Cerebellar cortex (tissue), 1 donor: ENCODE results near the gene ICA1.

ENCODE experiments used
- DNase-seq: peaks from one replicate; pipeline ENCODE4 v3.0.0-alpha.2; 2015; ENCODE audit warnings: low spot score

Gene ICA1

DNA sequence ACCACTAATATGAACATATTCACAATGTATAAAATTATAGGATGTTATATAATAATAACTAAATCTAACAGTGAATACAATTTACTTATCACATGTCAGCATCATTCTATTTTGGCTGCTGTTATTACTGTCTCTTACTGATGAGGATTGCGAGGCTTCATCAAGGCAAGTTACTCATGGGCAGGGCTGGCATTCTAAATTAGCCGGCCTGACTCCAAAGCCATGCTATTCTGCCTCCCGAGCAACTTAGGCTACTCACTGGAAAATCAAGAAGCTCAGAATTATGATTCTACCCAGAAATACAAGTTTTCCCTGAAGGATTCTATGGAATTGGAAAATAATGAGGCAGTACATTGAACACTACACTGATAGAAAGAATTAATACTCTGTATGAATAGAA is 101.7 kb downstream of the ICA1 start:
- no peak for DNase-seq

DNA sequence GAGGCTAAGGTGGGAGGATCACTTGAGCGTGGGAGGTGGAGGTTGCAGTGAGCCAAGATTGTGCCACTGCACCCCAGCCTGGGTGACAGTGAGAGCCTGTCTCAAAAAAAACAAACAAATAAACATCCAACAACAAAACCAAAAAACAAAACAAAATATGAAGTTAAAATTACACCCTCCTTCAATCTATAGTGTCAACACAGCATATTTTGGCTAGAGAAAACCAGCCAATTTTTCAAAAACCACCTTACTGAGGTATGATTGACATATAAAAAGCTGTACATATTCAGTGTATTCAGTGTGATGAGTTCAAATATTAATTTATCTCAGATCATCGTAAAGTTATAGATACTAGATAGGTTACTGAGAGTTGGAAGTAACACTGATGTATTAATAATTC is 102.4 kb downstream of the ICA1 start:
- no peak for DNase-seq

DNA sequence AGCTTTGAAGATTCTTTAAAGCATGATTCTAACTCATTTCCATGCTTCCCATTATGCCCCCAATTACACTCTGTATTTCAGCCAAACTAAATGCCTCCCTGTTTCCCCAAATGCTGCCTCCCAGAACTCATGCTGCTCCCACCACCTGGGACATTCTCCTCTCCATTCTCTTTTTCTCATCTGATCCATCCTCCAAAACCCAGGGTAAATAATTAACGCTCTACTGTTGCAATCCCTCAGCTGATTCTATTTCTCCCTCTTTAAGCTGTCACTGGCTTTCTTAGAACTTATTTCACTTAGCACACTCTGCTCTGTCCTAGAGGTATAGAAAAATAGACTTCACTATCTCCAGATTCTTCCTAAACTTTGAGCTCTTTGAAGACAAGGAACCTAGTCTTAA is 104.7 kb downstream of the ICA1 start:
- DNase-seq = no peak

DNA sequence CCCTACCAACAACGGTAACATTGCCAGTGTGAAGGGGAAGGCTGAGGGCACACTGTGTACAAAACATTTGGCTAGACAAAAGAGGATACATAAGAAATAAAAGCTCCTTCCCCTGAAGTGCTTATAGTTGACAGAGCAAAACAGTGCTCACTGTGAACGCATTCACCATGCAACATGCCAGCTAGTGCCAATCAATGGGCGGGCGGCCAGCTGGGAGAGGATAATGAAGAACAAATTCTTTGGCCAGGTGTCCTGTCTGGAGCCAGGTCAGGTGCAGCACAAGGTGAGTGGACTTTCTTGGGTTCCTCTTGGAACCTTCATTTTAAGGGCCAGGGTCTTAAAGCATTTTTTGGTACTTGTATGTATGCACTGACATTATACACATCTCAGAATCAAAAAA is 106.1 kb downstream of the ICA1 start:
- peak; percentile 87 for DNase-seq

DNA sequence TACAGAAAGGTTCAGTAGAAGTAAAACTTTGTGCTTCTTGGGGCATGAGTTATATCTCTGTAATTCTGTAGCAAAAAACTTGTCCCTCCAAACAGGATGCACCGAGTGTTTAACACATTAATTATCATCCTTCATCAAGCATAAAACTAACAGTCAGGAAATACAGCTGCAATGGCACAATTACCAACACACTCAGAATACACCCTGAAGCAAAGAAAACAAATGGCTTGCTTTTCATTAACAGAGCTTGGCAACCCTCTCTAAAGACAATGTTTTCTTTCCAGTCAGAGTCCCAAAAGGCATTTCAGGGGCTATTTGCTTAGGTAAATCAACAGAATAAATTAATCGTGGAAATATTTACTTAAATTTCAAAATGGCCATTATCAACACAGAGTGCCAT is 107.7 kb downstream of the ICA1 start:
- no peak for DNase-seq

DNA sequence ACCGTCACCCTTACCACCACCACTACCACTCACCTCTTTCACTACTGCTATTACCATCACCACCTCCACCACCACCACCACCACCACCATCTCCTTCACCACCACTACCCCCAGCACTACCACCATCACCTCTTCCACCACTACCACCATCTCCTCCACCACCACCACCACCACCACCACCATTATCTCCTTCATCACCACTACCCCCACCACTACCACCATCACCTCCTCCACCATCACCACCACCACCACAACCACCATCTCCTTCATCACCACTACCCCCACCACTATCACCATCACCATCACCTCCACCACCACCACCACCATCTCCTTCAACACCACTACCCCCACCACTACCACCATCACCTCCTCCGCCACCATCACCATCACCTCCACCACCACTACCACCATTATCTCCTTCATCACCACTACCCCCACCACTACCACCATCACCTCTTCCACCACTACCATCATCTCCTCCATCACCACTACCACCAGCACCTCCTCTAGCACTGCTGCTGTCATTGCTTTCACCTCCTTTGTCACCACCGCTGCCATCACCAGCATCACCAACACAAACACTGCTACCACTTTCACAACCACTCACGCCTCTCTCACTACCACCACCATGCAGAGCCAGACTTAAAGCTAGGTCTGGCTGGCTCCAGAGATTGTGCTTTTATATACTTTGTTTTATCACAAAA is 109.3 kb downstream of the ICA1 start:
- no peak for DNase-seq

DNA sequence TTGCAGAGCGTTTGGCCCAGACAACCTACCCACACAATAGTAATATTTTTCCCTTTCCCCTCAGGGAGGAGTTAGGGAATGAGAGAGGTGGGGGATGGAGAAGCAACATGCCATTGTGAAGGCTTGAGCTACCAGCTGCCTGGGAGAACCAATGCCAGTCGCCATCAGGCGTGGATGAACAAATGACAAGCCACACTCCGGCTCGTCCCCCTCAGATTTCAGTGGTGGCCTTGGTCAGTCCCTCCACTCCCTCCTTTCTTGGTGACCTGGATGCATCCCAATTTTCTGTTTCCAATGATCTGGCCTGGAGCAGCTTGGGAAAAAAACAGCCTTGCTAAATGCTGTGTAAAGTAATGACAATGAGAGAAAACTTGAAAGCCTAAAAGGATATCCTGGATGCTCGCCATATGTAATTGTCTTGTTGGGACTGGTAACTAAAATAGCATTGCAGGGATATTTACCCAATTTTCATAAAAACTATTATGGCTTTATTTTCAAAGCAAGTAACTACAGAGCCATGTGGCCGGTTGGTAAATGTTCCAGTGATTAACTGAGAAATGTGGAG is 110.7 kb downstream of the ICA1 start:
- peak; percentile 67 for DNase-seq

DNA sequence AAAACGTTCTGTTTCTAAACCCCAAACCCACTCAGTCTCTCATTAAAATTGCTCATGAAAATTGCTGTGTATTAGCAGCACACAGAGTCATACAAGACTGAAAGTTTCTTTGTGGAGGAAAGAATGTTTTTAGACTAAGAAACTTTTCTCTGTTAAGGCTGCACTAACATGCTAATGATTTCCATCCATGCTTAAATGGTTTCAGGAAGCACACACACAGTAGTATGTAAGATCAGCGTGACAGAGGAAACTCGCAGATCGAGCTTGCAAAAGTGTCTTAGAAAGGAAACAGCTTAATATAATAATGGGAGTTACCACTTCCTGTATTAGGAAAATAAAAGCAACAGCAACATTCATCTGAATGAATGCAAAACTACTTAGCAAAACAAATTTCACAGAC is 112.7 kb downstream of the ICA1 start:
- no peak for DNase-seq

DNA sequence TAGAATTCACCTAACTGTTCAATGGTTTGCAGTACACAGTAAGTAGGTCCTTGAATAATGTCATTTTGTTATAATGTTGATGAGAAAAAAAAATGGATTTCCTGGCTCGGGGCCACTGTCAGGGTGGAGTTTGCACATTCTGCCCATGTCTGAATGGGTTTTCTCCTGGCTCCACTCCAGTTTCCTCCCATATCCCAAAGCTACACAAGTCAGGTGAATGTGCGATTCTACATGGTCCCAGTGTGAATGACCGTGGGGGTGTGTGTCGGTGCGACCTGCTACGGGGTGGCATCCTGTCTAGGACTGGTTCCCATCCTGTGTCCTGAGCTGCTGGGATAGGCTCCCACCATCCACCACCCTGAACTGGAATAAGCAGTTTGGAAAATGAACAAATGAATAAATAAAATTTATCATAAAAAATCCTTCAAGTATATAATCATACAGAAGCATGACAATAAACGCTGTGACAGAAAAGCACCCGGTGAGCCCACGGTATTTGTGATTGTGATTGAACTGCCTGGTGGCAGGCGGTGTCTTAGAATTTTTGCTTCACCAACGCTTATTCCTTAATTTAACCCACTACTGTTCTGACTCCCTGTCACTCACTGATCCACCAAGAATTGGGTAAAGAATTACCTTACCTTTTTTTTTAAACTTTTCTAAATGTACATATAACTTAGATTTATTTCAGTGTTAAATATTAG is 114.1 kb downstream of the ICA1 start:
- DNase-seq = peak; percentile 47

DNA sequence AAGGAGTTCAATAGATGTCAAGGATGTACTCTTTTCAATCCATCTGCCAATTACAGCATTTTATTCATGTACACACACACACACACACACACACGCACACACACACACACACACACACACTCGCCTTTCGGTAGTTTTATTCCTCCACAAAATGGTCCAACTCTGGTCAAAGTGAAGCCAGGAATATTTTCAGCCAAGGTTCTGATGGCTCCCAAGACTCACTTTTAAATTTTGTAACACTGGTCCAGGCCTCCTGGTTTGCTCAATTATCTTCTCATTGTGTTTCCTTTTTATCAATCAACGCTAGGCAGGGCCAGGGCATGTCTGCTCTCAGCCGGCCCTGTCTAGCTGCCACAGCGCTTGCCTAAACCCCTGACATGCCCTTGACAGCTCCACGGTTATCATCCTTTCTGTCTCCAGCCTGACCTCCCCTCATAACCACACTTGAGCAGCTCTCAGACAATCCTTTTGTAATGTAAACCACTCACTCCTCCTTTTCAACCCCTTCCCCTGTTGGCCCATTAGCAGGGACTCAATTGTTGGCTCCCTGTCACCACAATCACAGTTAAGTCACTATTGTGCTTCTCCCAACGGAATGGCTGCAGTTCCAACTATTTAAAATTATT is 115.1 kb downstream of the ICA1 start:
- DNase-seq = no peak

DNA sequence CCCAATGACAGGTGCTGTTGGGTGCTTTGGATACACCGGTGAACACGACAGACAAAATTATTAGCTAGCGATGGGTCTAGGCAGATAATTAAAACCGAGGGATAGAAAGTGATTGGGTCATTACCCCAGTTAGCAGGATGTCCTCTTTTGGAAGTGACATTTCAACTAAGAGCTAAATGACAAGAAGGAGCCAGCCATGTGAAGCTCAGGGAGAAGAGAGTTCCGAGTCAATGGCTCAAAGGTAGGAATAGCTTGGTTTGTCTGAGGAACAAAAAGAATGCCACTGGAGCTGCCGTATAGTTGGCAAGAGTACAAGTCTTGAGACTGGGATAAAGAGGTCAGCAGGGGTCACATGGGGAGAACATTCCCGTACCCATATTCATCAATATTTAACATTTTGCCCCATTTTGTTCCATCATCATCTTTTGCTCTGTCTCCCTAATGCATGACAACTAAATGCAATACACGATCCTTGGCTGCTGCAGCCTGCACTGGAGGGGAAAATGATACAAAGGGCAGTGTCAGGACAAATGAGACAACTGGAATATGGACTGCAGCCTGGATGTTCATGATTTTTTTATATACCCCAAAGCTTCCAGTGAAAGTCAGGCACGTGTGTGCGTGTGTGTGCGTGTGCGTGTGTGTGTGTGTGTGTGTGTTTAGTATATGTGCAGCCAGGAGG is 115.7 kb downstream of the ICA1 start:
- peak; percentile 66 for DNase-seq

DNA sequence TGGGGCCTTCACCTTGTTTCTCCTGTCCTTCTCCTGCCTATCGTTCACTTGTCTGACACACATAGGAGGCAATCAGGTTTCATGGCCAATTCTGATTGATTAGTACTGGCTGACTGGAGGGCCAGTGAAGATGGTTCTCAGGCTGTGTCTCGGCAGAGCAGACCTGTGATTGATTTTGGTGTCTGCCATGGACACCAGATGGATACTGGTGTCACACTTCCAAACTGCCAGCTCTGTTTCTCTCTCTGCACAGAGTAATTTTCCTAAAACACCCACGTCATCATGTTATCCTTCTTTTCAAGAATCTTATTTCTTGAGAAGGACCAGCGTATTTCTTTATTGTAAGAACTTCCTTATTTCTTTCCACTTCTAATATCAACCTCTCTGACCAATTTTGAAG is 117.1 kb downstream of the ICA1 start:
- DNase-seq = peak; percentile 72

DNA sequence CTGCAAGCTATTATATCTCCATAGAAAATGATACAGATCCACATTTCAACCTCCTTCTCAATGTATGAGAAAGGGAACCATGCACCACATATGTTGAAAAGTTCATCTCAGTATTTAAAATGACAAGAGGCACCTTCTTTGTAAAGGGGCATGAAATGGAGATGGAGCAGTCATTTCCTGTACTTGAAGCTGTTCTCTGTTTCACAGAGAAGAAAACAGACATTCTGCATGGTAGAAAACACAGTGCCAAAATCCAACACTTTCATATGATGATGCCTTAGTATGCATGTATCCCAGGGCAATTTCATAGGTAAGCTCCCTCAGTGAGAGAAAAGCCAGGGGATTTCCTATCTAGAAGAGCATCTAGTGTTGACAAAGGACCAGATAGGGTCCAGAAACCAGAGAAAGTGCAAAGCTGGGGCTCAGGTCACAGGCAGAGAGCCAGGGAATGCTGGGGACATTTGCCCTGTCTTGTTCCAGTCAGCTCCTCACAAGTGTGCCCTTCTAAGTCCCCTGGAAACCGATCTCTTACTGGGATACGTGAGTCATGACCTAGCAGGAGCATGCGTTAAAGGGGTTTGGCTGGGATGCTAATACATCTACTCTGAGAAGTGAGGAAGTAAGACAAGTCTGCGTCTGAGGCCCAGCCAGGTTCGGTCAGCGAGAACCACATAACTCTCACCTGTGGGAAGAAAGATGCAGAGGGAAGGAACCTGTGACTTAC is 118.7 kb downstream of the ICA1 start:
- DNase-seq = no peak

DNA sequence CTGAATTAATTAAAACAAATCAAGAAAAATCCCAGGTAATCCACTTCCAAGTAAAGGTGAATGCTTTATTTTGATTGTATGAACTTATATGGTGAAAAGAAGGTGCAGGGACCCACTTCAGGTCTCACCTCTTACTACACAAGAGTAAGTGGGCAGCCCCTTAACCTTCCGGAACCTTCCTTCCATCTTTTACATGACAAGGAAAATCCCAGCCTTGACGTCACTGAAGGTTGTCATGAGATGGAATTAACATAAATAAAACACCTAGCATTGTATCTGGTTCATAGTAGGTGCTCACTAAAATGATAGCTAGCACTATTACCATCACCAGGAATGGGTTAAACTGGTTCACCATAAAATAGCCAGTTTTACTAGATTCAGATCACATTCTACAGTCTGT is 119.5 kb downstream of the ICA1 start:
- no peak for DNase-seq

DNA sequence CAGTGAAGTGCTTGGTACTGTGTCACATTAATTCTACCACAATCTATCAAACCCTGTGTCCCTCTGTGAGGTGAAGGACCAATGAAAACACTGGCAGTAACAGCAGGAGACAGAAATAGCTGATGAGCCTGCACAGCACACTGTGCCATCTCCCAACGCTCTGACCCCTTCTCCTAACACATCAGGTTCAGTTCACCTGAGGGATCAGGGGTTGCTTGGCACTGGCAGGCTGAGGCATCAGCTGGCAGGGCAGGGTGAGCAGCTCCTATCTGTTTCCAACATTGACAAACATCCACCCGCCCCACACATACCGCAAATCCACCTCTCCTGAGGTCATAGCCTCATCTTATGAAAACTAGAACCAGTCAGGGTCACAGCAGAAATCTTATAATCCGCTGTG is 120.9 kb downstream of the ICA1 start:
- DNase-seq = no peak

DNA sequence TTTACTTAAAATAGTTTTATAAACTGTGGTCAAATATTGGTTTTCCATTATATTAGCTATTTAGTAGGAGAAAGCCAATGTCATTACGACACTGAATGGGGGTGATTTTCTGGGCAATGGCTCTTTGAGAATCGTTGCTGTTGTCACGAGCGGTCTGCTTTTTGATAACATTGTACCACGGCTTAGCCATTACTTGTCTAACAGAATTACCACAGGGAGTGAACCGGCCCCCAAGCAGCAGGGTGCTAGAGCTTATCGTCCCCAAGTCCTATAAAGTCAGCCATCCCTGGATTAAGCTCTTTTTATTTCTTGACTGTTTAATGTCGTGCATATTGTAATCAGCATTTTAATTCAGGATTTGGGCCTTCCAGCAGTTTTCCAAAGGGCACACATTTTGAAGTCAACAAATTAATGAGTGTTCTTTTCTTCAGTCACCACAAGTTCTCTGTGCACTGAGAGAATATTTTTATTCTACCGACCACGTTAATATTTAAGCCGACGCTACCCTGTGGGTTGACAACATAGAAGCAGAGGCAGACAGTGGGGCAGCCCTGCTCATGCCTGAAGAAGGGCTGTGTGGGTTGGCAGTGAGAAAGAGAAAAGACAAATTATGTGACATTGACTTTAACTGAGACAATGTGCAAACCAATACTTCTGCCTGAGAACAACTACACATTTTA is 125.8 kb downstream of the ICA1 start:
- DNase-seq = no peak

DNA sequence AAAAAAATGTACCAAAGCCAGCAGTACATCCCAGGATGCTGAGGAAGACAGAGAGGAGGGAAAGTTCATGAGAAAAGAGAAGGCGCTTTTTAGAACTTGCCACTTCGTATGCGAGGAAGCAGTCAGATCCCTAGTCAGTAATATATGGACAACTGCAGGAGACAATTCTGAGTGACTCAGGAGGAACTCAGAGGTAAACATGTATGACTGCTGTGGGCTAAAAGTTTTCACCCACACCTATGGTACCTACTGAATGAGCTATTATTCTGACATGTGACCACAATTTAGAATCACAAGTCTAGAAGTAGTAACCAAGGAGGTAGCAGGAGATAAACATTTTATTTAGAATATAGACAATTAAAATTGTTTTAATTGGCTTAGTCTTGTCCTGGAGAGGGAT is 126.5 kb downstream of the ICA1 start:
- no peak for DNase-seq

DNA sequence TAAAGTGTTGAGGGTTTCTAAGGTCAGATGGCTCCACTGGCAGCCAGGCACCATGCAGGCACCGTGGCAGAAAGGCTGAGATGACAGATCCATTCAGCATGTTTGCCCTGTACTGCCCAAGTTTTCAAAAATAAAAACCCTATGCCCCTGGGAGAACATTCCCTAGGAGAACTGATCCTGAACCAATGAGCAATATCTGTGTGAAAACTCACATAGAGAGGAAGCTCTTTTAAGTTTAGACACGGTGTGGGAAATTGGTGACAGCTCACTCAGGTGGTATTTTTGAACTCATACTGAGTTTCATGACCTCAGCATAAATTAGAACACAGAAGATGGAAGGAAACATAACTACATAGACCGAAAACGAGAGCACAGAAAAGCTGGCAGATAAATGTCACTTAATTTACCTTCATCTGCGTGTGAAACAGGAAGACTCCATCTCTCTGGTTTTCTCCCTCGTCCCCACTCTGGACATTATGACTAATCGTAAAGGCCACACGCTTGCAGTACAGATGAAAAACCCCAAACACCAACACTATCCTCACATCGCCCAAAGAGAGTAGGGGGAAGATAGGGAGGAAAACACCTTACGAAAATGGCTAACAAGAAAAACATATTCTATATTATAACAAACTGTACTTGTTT is 127.8 kb downstream of the ICA1 start:
- DNase-seq = no peak

DNA sequence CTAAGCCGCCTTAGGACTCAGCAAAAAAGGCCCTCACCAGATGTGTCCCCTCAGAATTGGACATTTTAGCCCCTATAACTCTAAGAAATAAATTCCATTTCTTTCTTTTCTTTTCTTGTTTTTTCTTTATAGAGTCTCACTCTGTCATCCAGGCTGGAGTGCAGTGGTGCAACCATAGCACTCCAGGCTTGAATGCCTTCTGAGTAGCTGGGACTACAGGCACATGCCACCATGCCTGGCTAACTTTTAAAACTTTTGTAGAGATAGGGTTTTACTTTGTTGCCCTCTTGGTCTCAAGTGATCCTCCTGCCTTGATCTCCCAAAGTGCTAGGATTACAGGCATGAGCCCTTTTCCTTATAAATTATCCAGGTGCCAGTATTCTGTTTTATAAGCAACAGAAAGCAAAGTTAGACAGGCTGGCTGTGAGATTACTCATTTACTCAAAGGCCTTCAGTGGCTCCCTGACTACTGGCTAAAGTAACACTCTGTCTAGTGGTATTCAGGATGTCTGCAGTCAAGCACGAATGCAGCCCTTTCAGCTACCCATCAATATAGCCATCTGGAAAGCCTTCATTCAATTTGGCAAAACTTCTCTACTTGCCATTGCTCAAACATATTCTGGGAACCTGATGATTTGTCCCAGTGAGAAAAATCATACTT is 128.6 kb downstream of the ICA1 start:
- DNase-seq = no peak
